Liver (tissue), 3 donors: ENCODE results near the gene RASL11B.

Source experiments
- EGR1 ChIP-seq, 2 donors: IDR thresholded peaks; 2 replicates each; pipeline ENCODE4 v1.6.1; 2016 to 2018; ENCODE audit warnings: antibody characterized with exemption in 2 of 2, low read depth in 2 of 2
- JUND ChIP-seq, 2 donors: IDR thresholded peaks; 2 replicates each; pipeline ENCODE4 v1.6.1; 2016; ENCODE audit warnings: antibody characterized with exemption in 2 of 2
- RAD21 ChIP-seq, 2 donors: IDR thresholded peaks; 2 replicates each; pipeline ENCODE4 v1.6.1; 2016; ENCODE audit warnings: antibody characterized with exemption in 2 of 2, mild to moderate bottlenecking in 2 of 2
- YY1 ChIP-seq: IDR thresholded peaks from 2 replicates; pipeline ENCODE4 v1.6.1; 2016; ENCODE audit warnings: antibody characterized with exemption, mild to moderate bottlenecking
- TF ChIP-seq, protein P1 (sequence below): fragments of 150-350 bp; IDR thresholded peaks from 2 replicates; pipeline ENCODE4 v1.5.1; 2017; ENCODE audit warnings: improper control_type of control experiment, low read depth, low read length; ENCODE audit not compliant: missing input control
- TF ChIP-seq, protein P2 (sequence below): IDR thresholded peaks from 2 replicates; pipeline ENCODE4 v1.6.1; 2016; ENCODE audit warnings: antibody characterized with exemption, mild to moderate bottlenecking
- donor health status: healthy.
- donor health status: healthy.

DNA sequence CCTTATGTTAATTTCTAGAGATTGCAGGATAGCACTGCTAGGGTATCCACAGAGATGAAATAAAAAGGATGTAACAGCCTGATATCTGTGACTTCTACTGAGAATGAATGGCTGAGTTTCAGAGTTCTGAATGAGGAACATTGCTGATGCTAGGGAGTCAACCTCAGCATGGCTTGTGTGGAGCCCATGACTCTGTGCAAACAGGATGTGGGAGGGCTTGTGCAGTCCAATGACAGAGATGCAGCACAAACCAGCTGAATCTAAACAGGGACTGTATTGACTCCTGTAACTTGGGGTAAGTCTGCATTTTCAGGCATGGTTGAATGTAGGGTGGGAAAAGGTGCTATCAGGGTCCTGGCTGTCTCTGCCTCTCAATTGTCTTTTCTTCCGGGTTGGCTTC, 5.3 kb upstream of the RASL11B start:
- TF ChIP-seq, protein P1, sequence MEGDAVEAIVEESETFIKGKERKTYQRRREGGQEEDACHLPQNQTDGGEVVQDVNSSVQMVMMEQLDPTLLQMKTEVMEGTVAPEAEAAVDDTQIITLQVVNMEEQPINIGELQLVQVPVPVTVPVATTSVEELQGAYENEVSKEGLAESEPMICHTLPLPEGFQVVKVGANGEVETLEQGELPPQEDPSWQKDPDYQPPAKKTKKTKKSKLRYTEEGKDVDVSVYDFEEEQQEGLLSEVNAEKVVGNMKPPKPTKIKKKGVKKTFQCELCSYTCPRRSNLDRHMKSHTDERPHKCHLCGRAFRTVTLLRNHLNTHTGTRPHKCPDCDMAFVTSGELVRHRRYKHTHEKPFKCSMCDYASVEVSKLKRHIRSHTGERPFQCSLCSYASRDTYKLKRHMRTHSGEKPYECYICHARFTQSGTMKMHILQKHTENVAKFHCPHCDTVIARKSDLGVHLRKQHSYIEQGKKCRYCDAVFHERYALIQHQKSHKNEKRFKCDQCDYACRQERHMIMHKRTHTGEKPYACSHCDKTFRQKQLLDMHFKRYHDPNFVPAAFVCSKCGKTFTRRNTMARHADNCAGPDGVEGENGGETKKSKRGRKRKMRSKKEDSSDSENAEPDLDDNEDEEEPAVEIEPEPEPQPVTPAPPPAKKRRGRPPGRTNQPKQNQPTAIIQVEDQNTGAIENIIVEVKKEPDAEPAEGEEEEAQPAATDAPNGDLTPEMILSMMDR, result no peak
- TF ChIP-seq EGR1 (IDR thresholded peaks at IDR 0.05; ENCODE audit: low read depth in 2 of 2), result no peak
- no peak for TF ChIP-seq JUND (IDR thresholded peaks at IDR 0.05)
- TF ChIP-seq RAD21 (IDR thresholded peaks at IDR 0.05), result no peak
- TF ChIP-seq, protein P2, sequence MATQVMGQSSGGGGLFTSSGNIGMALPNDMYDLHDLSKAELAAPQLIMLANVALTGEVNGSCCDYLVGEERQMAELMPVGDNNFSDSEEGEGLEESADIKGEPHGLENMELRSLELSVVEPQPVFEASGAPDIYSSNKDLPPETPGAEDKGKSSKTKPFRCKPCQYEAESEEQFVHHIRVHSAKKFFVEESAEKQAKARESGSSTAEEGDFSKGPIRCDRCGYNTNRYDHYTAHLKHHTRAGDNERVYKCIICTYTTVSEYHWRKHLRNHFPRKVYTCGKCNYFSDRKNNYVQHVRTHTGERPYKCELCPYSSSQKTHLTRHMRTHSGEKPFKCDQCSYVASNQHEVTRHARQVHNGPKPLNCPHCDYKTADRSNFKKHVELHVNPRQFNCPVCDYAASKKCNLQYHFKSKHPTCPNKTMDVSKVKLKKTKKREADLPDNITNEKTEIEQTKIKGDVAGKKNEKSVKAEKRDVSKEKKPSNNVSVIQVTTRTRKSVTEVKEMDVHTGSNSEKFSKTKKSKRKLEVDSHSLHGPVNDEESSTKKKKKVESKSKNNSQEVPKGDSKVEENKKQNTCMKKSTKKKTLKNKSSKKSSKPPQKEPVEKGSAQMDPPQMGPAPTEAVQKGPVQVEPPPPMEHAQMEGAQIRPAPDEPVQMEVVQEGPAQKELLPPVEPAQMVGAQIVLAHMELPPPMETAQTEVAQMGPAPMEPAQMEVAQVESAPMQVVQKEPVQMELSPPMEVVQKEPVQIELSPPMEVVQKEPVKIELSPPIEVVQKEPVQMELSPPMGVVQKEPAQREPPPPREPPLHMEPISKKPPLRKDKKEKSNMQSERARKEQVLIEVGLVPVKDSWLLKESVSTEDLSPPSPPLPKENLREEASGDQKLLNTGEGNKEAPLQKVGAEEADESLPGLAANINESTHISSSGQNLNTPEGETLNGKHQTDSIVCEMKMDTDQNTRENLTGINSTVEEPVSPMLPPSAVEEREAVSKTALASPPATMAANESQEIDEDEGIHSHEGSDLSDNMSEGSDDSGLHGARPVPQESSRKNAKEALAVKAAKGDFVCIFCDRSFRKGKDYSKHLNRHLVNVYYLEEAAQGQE, result no peak
- no peak for TF ChIP-seq YY1
